GM12875 (cell line): ENCODE results near the gene VKORC1L1.
"Not testable (repeated sequence)": the region's sequence is repeated elsewhere in the genome, so short reads cannot be mapped to it uniquely, and the experiment has no call there.

Experiments
- H3K4me3 ChIP-seq: one replicate; pipeline ENCODE4 v1.5.1; 2011; ENCODE audit warnings: low read depth, low read length, control low read depth
- CTCF ChIP-seq: IDR thresholded peaks from 2 replicates; pipeline ENCODE4 v1.5.1; 2011; ENCODE audit warnings: low read depth, mild to moderate bottlenecking, control low read depth, inconsistent platforms, low read length, moderate library complexity, borderline replicate concordance; ENCODE audit not compliant: insufficient read depth

The VKORC1L1 gene

GRCh38 chr7:65953890-65954450 is 81.1 kb downstream of the VKORC1L1 start:
- no peak for TF ChIP-seq CTCF
- no peak overlapping the region for H3K4me3 ChIP-seq

- no peak for TF ChIP-seq CTCF
- H3K4me3 ChIP-seq: no peak overlapping the region
Observed at GRCh38 chr7:65955718-65956117, 82.8 kb downstream of the VKORC1L1 start.

- no peak for TF ChIP-seq CTCF
Observed at GRCh38 chr7:65960351-65961074, 87.6 kb downstream of the VKORC1L1 start.

GRCh38 chr7:65962033-65962432 is 89.2 kb downstream of the VKORC1L1 start:
- TF ChIP-seq CTCF: no peak
- H3K4me3 ChIP-seq: no peak overlapping the region

More at GRCh38 chr7:65960351-65961074, 87.6 kb downstream of the VKORC1L1 start:
- no peak overlapping the region for H3K4me3 ChIP-seq

GRCh38 chr7:65964671-65965070 is 91.8 kb downstream of the VKORC1L1 start:
- H3K4me3 ChIP-seq: not testable (repeated sequence)

- TF ChIP-seq CTCF: no peak
- H3K4me3 ChIP-seq: no peak overlapping the region
Observed at GRCh38 chr7:65966146-65966545, 93.3 kb downstream of the VKORC1L1 start.

- no peak overlapping the region for H3K4me3 ChIP-seq
- no peak for TF ChIP-seq CTCF
Observed at GRCh38 chr7:65967361-65968155, 94.7 kb downstream of the VKORC1L1 start.
